Measurements from ENCODE around the gene ENPP5.

The ENPP5 gene, protein sequence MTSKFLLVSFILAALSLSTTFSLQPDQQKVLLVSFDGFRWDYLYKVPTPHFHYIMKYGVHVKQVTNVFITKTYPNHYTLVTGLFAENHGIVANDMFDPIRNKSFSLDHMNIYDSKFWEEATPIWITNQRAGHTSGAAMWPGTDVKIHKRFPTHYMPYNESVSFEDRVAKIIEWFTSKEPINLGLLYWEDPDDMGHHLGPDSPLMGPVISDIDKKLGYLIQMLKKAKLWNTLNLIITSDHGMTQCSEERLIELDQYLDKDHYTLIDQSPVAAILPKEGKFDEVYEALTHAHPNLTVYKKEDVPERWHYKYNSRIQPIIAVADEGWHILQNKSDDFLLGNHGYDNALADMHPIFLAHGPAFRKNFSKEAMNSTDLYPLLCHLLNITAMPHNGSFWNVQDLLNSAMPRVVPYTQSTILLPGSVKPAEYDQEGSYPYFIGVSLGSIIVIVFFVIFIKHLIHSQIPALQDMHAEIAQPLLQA

GRCh38 chr6:46170357-46171289 is at the start of gene ENPP5:
TSS of gene ENPP5 (minus strand) at chr6:46170980. CDS start at chr6:46168262, 2,718 bp downstream.
- DNase-seq: peak; percentile 70

DNA sequence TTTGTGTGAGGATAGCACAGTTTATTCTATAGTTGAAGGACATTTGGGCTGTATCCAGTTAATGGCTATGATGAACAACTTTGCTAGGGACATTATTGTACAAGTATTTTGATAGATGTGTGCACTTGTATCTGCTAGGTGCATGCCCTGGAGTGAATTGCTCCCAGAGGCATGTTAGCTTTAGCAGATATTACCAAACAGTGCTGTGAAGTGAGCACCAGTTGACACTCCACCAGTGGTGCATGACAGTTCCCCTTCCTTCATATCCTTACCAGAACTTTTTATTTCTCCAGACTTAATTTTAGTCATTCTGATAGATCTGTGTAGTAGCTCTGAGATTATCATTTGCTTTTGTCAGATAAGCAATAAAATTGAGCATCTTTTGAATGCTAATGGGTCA is 48.9 kb upstream of the ENPP5 start:
- no peak for DNase-seq

DNA sequence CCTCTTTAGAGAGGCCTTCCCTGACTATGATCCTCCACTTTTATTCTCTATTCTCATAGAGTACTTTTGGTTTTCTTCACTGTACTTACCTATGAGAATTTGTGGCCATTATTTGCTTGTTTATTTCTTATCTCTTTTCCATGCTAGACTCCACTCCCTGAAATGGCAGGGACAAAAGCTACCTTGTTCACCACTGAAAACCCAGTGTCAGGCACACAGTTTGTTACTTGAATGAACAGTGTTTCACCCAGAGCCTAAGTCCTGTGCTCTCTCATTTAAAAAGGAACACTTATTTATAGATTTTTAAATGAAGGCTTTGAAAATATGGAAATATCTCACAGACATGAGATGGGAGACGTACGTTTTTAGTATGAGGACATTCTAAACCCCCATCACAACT is 47.7 kb upstream of the ENPP5 start:
- no peak for DNase-seq

- DNase-seq: no peak
Measured at GRCh38 chr6:46217671-46218131, 46.9 kb upstream of the ENPP5 start.

DNA sequence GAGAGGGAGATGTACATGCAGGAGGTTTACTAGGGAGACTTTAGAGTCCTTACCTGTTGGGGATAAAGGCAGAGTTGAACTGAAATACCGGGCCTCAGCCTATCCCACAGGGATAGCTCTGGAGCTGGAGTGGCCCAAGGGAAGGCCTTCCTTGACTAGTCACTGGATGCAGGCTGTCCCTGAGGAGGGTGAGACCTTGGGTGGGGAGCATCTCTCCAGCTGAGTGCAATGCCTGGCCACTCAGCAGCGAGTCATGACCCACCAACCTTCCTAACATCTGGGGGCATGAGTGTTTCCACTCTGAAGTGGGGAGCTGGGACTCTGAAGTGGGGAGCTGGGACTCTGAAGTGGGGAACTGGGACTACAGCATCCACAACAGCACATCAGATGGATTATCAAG is 46.1 kb upstream of the ENPP5 start:
- no peak for DNase-seq

DNA sequence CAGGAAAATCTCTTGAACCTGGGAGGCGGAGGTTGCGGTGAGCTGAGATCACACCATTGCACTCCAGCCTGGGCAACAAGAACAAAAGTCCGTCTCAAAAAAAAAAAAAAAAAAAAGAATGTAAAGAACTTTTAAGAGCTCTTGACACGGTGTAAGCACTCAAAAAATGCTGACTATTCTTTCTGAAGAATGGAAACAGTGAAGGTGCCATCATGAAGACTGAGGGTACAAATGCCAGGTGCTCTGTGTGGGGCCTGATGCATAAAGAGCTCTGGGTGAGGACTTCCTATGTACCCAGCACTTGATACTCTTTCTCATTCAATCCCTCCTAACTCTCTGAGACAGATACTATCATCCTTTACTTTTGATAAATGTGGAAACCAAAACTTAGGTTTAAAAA is 45.0 kb upstream of the ENPP5 start:
- DNase-seq: no peak

- DNase-seq: no peak
Measured at GRCh38 chr6:46215213-46215612, 44.4 kb upstream of the ENPP5 start.

- no peak for DNase-seq
Measured at GRCh38 chr6:46211917-46212316, 41.1 kb upstream of the ENPP5 start.

- no peak for DNase-seq
Measured at GRCh38 chr6:46210294-46210693, 39.5 kb upstream of the ENPP5 start.

- DNase-seq: no peak
Measured at GRCh38 chr6:46208303-46208702, 37.5 kb upstream of the ENPP5 start.

DNA sequence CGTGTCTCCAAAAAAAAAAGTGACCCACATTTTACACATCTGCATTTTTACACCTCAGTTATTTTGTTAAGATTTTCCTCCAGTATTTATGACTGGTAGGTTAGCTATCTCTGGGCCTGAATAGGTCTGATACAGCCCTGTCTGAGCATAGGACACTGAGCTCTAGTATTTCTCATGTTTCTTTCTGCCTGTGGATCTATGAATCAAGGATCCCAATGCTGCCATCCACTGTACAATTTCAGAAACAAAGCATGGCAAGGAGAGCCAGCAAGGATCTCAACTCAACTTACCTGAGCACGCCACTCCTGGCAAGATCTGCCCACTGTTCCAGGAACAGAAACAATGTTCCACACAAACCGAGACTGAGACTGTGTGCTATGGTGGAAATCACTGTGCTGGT is 36.4 kb upstream of the ENPP5 start:
- no peak for DNase-seq

- DNase-seq: no peak
Measured at GRCh38 chr6:46204880-46205650, 34.3 kb upstream of the ENPP5 start.

- no peak for DNase-seq
Measured at GRCh38 chr6:46203391-46204177, 32.8 kb upstream of the ENPP5 start.

DNA sequence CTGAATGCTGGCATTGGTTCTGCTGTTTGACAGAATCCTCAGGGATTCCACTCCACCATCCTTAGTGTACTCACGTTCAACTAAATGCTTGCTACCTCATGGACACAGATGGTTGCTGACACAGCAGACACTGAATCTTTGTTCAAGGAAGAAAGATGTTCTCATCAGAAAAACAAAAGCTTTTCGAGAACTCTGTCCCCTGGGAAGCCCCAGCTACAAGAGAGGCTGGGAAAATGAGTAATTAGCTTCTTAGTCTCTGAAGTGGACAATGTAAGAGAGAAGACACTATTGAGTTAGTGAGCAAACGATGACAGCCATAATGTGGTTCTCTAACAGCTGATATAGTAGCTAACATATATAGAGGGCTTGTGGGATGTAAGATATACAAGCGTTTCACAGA is 30.9 kb upstream of the ENPP5 start:
- DNase-seq: no peak

- DNase-seq: no peak
Measured at GRCh38 chr6:46199387-46199786, 28.6 kb upstream of the ENPP5 start.

GRCh38 chr6:46191961-46192360 is 21.2 kb upstream of the ENPP5 start:
- no peak for DNase-seq

- no peak for DNase-seq
Measured at GRCh38 chr6:46190889-46191288, 20.1 kb upstream of the ENPP5 start.

DNA sequence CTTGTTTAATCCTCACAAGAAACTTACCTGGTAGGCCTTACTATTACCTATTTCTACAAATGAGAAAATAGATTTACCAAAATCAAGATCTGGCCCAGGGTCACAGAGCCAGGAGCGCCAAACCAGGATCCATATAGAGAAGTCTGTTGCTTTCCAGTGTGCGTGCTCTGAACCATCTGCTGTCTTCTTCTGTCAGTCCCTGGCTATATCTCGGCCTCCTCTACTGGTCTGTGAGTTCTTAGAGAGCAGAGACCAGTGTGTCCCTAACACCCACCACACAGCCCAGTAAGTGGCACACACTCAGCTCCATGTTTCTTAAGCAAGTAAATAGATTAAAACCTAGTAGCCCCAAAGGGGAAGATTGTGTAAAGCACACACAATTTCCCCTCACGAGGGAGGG is 18.9 kb upstream of the ENPP5 start:
- DNase-seq: no peak

- no peak for DNase-seq
Measured at GRCh38 chr6:46186583-46186982, 15.8 kb upstream of the ENPP5 start.

GRCh38 chr6:46184114-46184513 is 13.3 kb upstream of the ENPP5 start:
- no peak for DNase-seq

GRCh38 chr6:46175976-46176375 is 5.2 kb upstream of the ENPP5 start:
- DNase-seq: no peak

DNA sequence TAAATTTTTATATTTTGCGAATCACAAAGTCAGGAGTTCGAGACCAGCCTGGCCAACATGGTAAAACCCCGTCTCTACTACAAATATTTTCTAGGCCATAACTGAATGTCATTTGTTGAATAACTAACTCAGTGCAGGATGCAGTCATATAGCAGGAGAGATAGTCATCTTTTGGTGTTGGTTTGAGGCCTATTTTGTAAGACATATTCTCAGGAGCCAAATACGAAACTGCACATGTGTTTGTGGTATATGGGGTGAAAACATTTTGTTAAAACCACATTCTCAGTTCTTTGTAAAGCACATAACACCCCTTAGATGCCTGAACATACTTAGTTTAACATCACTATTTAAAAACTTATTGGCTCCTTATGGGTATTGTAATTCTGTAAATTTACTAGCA is 4.7 kb upstream of the ENPP5 start:
- DNase-seq: no peak
